OCI-LY1 (cell line): ENCODE results near the gene PSORS1C1.
A peak's percentile ranks its signal among the peaks of the same experiment; 100 is the strongest.

Experiments used
- EZH2 ChIP-seq: fragments of 200-600 bp; sonication (generic), shearing (Covaris generic); IDR thresholded peaks from 2 replicates; pipeline ENCODE4 v1.8.0; 2017; ENCODE audit warnings: borderline replicate concordance, mixed run types, mild to moderate bottlenecking, antibody characterized with exemption, low read length, moderate library complexity, mixed read lengths
- TF ChIP-seq, protein P1 (sequence below): fragments of 200-600 bp; sonication (generic), shearing (Covaris generic); IDR thresholded peaks from 2 replicates; pipeline ENCODE4 v1.5.1; 2017; ENCODE audit warnings: mild to moderate bottlenecking, antibody characterized with exemption, low read length, moderate library complexity, mixed read lengths

DNA sequence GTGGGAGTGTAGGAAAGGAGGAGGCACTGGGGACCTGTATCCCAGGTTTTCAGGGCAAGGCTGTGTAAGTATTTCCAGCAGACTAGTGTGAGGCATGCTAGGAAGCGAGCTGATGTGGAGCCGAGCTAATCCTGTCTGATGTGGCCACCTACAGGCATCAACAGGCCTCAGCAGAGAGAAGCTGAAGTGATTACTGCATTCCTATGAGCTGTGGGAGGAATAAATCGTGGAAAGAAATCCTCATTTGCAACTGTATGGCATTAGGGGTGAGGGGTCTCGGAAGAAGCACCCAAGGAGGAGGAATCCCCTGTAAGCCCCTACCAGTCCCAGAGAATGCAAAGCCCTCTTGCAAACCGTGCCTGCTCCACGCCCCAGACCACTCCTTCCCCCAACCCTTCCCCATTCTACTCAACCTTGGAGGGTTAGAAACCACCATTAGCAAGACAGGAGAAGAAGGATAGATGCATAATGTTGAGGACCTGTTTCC, 43.8 kb upstream of the PSORS1C1 start:
- TF ChIP-seq, protein P1, sequence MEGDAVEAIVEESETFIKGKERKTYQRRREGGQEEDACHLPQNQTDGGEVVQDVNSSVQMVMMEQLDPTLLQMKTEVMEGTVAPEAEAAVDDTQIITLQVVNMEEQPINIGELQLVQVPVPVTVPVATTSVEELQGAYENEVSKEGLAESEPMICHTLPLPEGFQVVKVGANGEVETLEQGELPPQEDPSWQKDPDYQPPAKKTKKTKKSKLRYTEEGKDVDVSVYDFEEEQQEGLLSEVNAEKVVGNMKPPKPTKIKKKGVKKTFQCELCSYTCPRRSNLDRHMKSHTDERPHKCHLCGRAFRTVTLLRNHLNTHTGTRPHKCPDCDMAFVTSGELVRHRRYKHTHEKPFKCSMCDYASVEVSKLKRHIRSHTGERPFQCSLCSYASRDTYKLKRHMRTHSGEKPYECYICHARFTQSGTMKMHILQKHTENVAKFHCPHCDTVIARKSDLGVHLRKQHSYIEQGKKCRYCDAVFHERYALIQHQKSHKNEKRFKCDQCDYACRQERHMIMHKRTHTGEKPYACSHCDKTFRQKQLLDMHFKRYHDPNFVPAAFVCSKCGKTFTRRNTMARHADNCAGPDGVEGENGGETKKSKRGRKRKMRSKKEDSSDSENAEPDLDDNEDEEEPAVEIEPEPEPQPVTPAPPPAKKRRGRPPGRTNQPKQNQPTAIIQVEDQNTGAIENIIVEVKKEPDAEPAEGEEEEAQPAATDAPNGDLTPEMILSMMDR, result peak; percentile 25; the same call in 1 of the 2 replicates
- no peak for TF ChIP-seq EZH2
